CD4-positive, alpha-beta T cell (primary cell): ENCODE measurements around the gene STK38L. TPM values are rescaled to one million over a fixed set of nuclear protein-coding genes. Genes with fewer than 3 reads are reported as not detected.

Experiments used
- ATAC-seq: fragments of 200-7000 bp; cut with Tn5 transposase; one replicate; pipeline ENCODE4 v1.10.0; 2022; ENCODE audit warnings: mild to moderate bottlenecking; ENCODE audit not compliant: poor library complexity
- CTCF ChIA-PET: fragments of 350-600 bp; sonication (Branson Sonifier 250); formaldehyde crosslinking; loops from one replicate; lab custom pipeline; 2021; ENCODE audit warnings: antibody characterized with exemption, inconsistent platforms; lab: Charles Lee
- POLR2A ChIA-PET: fragments of 350-600 bp; sonication (Branson Sonifier 250); formaldehyde crosslinking; loops from one replicate; lab custom pipeline; 2021; ENCODE audit warnings: antibody characterized with exemption, inconsistent platforms; lab: Charles Lee
- DNase-seq, 14 experiments: peaks; one replicate each; pipeline ENCODE4 v3.0.0-alpha.2; 2013 to 2020; ENCODE audit warnings: mixed read lengths in 2 of 14
- H3K27ac ChIP-seq, 2 donors: one replicate each; pipeline versions ENCODE4 v1.5.1 to v1.7.0; 2013; ENCODE audit warnings: low read length in 2 of 2, low read depth in 1 of 2, mild to moderate bottlenecking in 1 of 2
- H3K27me3 ChIP-seq, 2 experiments: 1 replicate in 1 of 2; 2 replicates in 1 of 2; pipeline versions ENCODE4 v1.6.1 to v1.7.0; 2013; ENCODE audit warnings: low read length in 2 of 2, control low read depth in 1 of 2, mild to moderate bottlenecking in 1 of 2, moderate library complexity in 1 of 2; ENCODE audit not compliant: insufficient read depth in 2 of 2, control insufficient read depth in 1 of 2
- H3K36me3 ChIP-seq: one replicate; pipeline ENCODE4 v1.6.1; 2013; ENCODE audit warnings: low read length, control low read depth; ENCODE audit not compliant: insufficient read depth
- H3K4me1 ChIP-seq: one replicate; pipeline ENCODE4 v1.6.1; 2013; ENCODE audit warnings: low read length, control low read depth; ENCODE audit not compliant: insufficient read depth
- H3K4me3 ChIP-seq: one replicate; pipeline ENCODE4 v1.5.1; 2013; ENCODE audit warnings: mild to moderate bottlenecking, low read length, moderate library complexity
- H3K9me3 ChIP-seq, 2 experiments: 1 replicate in 1 of 2; 2 replicates in 1 of 2; pipeline versions ENCODE4 v1.6.1 to v1.7.0; 2013; ENCODE audit warnings: low read length in 2 of 2, mild to moderate bottlenecking in 2 of 2, control low read depth in 1 of 2, moderate library complexity in 1 of 2; ENCODE audit not compliant: control insufficient read depth in 1 of 2, insufficient read depth in 1 of 2
- H3K27ac Mint-ChIP-seq: one replicate; pipeline ENCODE4 v1.8.0; 2020; ENCODE audit warnings: mixed read lengths
- H3K27me3 Mint-ChIP-seq: one replicate; pipeline ENCODE4 v1.8.0; 2021; ENCODE audit warnings: mixed read lengths
- H3K36me3 Mint-ChIP-seq: one replicate; pipeline ENCODE4 v1.8.0; 2021; ENCODE audit warnings: low read depth, mixed read lengths
- H3K4me1 Mint-ChIP-seq: one replicate; pipeline ENCODE4 v1.8.0; 2021; ENCODE audit warnings: low read depth, mixed read lengths
- H3K4me3 Mint-ChIP-seq: one replicate; pipeline ENCODE4 v1.8.0; 2020; ENCODE audit warnings: mild to moderate bottlenecking, mixed read lengths
- H3K9me3 Mint-ChIP-seq: one replicate; pipeline ENCODE4 v1.8.0; 2020; ENCODE audit warnings: mixed read lengths
- intact Hi-C, 2 experiments: fragments of 100-400 bp; cut with DNase I in 1 of 2; cut with micrococcal nuclease in 1 of 2; formaldehyde crosslinking; loops; one replicate each; pipeline versions ENCODE4 v1.15.1 to v1.9.0; 2023 to 2025; cut with DNase I, micrococcal nuclease
- total RNA-seq, 174 experiments: library from RNA in 2 of 174; stranded (reverse) in 2 of 174; gene quantifications; one replicate each; pipeline ENCODE4 v1.2.3 and lab custom pipeline; 2021 to 2026
- TF ChIP-seq, protein P1 (sequence below): fragments of 200-600 bp; IDR thresholded peaks from one replicate; pipeline ENCODE4 v1.8.0; 2022; ENCODE audit warnings: antibody characterized with exemption, mild to moderate bottlenecking

Gene STK38L
- total RNA-seq, 2 experiments from 2014 or later = 18.3 to 21.0 TPM

GRCh38 chr12:27220055-27220987 lies 23.8 kb upstream of the STK38L start:
- ATAC-seq = no peak

GRCh38 chr12:27220988-27221345 lies 23.1 kb upstream of the STK38L start:
- Histone ChIP-seq H3K27ac (no peak overlapping the region), H3K4me3 (no peak overlapping the region), H3K9me3 (no peaks in the 10 kb centered on the region), H3K27me3 (no peaks in the 10 kb centered on the region), H3K4me1 (no peaks in the 10 kb centered on the region), H3K36me3 (no peaks in the 10 kb centered on the region)
- no peak for DNase-seq
- no peaks in the 10 kb centered on the region for H3K9me3 Mint-ChIP-seq
- H3K4me3 Mint-ChIP-seq = no peak overlapping the region
- H3K27me3 Mint-ChIP-seq = no peaks in the 10 kb centered on the region
- TF ChIP-seq, protein P1, sequence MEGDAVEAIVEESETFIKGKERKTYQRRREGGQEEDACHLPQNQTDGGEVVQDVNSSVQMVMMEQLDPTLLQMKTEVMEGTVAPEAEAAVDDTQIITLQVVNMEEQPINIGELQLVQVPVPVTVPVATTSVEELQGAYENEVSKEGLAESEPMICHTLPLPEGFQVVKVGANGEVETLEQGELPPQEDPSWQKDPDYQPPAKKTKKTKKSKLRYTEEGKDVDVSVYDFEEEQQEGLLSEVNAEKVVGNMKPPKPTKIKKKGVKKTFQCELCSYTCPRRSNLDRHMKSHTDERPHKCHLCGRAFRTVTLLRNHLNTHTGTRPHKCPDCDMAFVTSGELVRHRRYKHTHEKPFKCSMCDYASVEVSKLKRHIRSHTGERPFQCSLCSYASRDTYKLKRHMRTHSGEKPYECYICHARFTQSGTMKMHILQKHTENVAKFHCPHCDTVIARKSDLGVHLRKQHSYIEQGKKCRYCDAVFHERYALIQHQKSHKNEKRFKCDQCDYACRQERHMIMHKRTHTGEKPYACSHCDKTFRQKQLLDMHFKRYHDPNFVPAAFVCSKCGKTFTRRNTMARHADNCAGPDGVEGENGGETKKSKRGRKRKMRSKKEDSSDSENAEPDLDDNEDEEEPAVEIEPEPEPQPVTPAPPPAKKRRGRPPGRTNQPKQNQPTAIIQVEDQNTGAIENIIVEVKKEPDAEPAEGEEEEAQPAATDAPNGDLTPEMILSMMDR = no peak
- H3K27ac Mint-ChIP-seq = no peak overlapping the region
- no peaks in the 10 kb centered on the region for H3K4me1 Mint-ChIP-seq
- POLR2A ChIA-PET = no interaction called here
- H3K36me3 Mint-ChIP-seq = no peaks in the 10 kb centered on the region
- ATAC-seq = no peak
- intact Hi-C loops = no loop called here
- CTCF ChIA-PET = no interaction called here

More at GRCh38 chr12:27220055-27220987, 23.8 kb upstream of the STK38L start:
- TF ChIP-seq, protein P1 = no peak
- no peaks in the 10 kb centered on the region for H3K36me3 ChIP-seq
- no peaks in the 10 kb centered on the region for H3K9me3 ChIP-seq
- ChIA-PET CTCF (no interaction called here), POLR2A (no interaction called here)
- H3K27me3 ChIP-seq = no peaks in the 10 kb centered on the region
- intact Hi-C loops = no loop called here
- no peak for DNase-seq
- Mint-ChIP-seq H3K27ac (no peak overlapping the region), H3K4me3 (no peak overlapping the region), H3K9me3 (no peaks in the 10 kb centered on the region), H3K27me3 (no peaks in the 10 kb centered on the region), H3K36me3 (no peaks in the 10 kb centered on the region), H3K4me1 (no peaks in the 10 kb centered on the region)
- H3K4me1 ChIP-seq = no peaks in the 10 kb centered on the region
- no peak overlapping the region for H3K4me3 ChIP-seq
- no peak overlapping the region for H3K27ac ChIP-seq

- intact Hi-C loops = no loop called here
- ATAC-seq (no peak), DNase-seq (no peak)
- Mint-ChIP-seq H3K36me3 (no peaks in the 10 kb centered on the region), H3K27ac (no peak overlapping the region), H3K27me3 (no peaks in the 10 kb centered on the region), H3K4me3 (no peak overlapping the region), H3K4me1 (no peaks in the 10 kb centered on the region), H3K9me3 (no peaks in the 10 kb centered on the region)
- Histone ChIP-seq H3K27ac (no peak overlapping the region), H3K27me3 (no peaks in the 10 kb centered on the region), H3K4me1 (no peaks in the 10 kb centered on the region), H3K4me3 (no peak overlapping the region), H3K36me3 (no peaks in the 10 kb centered on the region), H3K9me3 (no peaks in the 10 kb centered on the region)
- TF ChIP-seq, protein P1 = no peak
- POLR2A ChIA-PET = no interaction called here
- CTCF ChIA-PET = no interaction called here
These were observed 22.3 kb upstream of the STK38L start for GRCh38 chr12:27221625-27222387.
